CD4-positive, CD25-positive, alpha-beta regulatory T cell (primary cell): ENCODE measurements around the gene RARRES2. TPM values are rescaled to one million over a fixed set of nuclear protein-coding genes. Genes with fewer than 3 reads are reported as not detected.

ENCODE experiments used
- ATAC-seq, 2 donors: fragments of 150-1000 bp; cut with Tn5 transposase; one replicate each; pipeline ENCODE4 v1.10.0; 2021; ENCODE audit warnings: low read depth in 2 of 2, moderate number of reproducible peaks in 2 of 2, moderate library complexity in 1 of 2
- DNase-seq, 3 donors: peaks; one replicate each; pipeline versions ENCODE4 v3.0.0 to v3.0.0-alpha.2; 2012 to 2022; ENCODE audit warnings: mixed read lengths in 1 of 3
- H3K27ac ChIP-seq: one replicate; pipeline ENCODE4 v1.7.0; 2013; ENCODE audit warnings: mild to moderate bottlenecking, low read length; ENCODE audit not compliant: insufficient read depth, poor library complexity, severe bottlenecking
- H3K27me3 ChIP-seq: one replicate; pipeline ENCODE4 v1.7.0; 2013; ENCODE audit warnings: low read length; ENCODE audit not compliant: control insufficient read depth, insufficient read depth
- H3K36me3 ChIP-seq: one replicate; pipeline ENCODE4 v1.7.0; 2013; ENCODE audit warnings: mild to moderate bottlenecking, low read length, moderate library complexity; ENCODE audit not compliant: control insufficient read depth, insufficient read depth
- H3K4me1 ChIP-seq: 2 replicates; pipeline ENCODE4 v1.7.0; 2013; ENCODE audit warnings: mild to moderate bottlenecking, low read length; ENCODE audit not compliant: insufficient read depth, control insufficient read depth, poor library complexity, severe bottlenecking
- H3K4me3 ChIP-seq: one replicate; pipeline ENCODE4 v1.7.0; 2013; ENCODE audit warnings: low read depth, mild to moderate bottlenecking, low read length, moderate library complexity
- H3K9me3 ChIP-seq, 2 experiments: 1 replicate in 1 of 2; 2 replicates in 1 of 2; pipeline ENCODE4 v1.7.0; 2013; ENCODE audit warnings: low read length in 2 of 2, mild to moderate bottlenecking in 1 of 2, moderate library complexity in 1 of 2; ENCODE audit not compliant: control insufficient read depth in 2 of 2
- H3K27ac Mint-ChIP-seq, 3 donors: one replicate each; pipeline ENCODE4 v1.8.0; 2020 to 2022; ENCODE audit warnings: mild to moderate bottlenecking in 3 of 3, mixed read lengths in 3 of 3, moderate library complexity in 2 of 3
- H3K27me3 Mint-ChIP-seq: one replicate; pipeline ENCODE4 v1.8.0; 2022; ENCODE audit warnings: mild to moderate bottlenecking, mixed read lengths
- H3K36me3 Mint-ChIP-seq: one replicate; pipeline ENCODE4 v1.8.0; 2020; ENCODE audit warnings: mixed read lengths
- H3K4me1 Mint-ChIP-seq, 4 donors: one replicate each; pipeline ENCODE4 v1.8.0; 2020 to 2022; ENCODE audit warnings: mixed read lengths in 4 of 4, mild to moderate bottlenecking in 1 of 4
- H3K4me3 Mint-ChIP-seq, 4 donors: one replicate each; pipeline ENCODE4 v1.8.0; 2020 to 2022; ENCODE audit warnings: mild to moderate bottlenecking in 4 of 4, mixed read lengths in 4 of 4, moderate library complexity in 3 of 4
- H3K9me3 Mint-ChIP-seq, 7 donors: one replicate each; pipeline ENCODE4 v1.8.0; 2020 to 2022; ENCODE audit warnings: mixed read lengths in 7 of 7, mild to moderate bottlenecking in 3 of 7, moderate library complexity in 2 of 7
- polyA plus RNA-seq, 4 donors: library from polyadenylated mRNA; unstranded; fragments of 300-500 nt; fragmentation: Illumina TruSeq; gene quantifications; one replicate each; pipeline ENCODE4 v1.2.3, GENCODE V29; 2021
- total RNA-seq: library from RNA; stranded (reverse); gene quantifications from one replicate; pipeline ENCODE4 v1.2.3, GENCODE V29; 2022

Gene RARRES2
- total and polyA plus RNA-seq, 5 donors from 2014 or later: not detected

- H3K4me3 Mint-ChIP-seq: peak overlapping the region; percentile 19 to 86 (median 52)
Measured at GRCh38 chr7:150365673-150366398, 24.4 kb upstream of the RARRES2 start.

GRCh38 chr7:150365194-150365593 is 23.8 kb upstream of the RARRES2 start:
- no peaks in the 10 kb centered on the region for H3K36me3 ChIP-seq
- no peaks in the 10 kb centered on the region for H3K9me3 ChIP-seq
- H3K9me3 Mint-ChIP-seq: no peaks in the 10 kb centered on the region
- H3K27ac ChIP-seq: no peak overlapping the region
- H3K27me3 ChIP-seq: no peaks in the 10 kb centered on the region
- H3K27ac Mint-ChIP-seq: peak overlapping the region in 1 of 3 donors; percentile 63
- DNase-seq: no peak
- H3K4me3 ChIP-seq: no peak overlapping the region
- H3K36me3 Mint-ChIP-seq: no peaks in the 10 kb centered on the region
- H3K4me1 ChIP-seq: peaks cover 19% of the 10 kb centered on the region
- H3K4me3 Mint-ChIP-seq: peak overlapping the region in 1 of 4 donors; percentile 52
- H3K4me1 Mint-ChIP-seq: peaks cover 0 to 31% (median 17%) of the 10 kb centered on the region in 4 donors
- ATAC-seq: no peak
- H3K27me3 Mint-ChIP-seq: no peaks in the 10 kb centered on the region

More at GRCh38 chr7:150365673-150366398, 24.4 kb upstream of the RARRES2 start:
- Histone ChIP-seq H3K27me3 (no peaks in the 10 kb centered on the region), H3K27ac (no peak overlapping the region), H3K9me3 (no peaks in the 10 kb centered on the region), H3K4me3 (no peak overlapping the region), H3K4me1 (peaks cover 23% of the 10 kb centered on the region), H3K36me3 (no peaks in the 10 kb centered on the region)
- peaks cover 4% of the 10 kb centered on the region for H3K36me3 Mint-ChIP-seq
- no peak for ATAC-seq
- peak overlapping the region in 2 of 3 donors; percentile 21 to 58 for H3K27ac Mint-ChIP-seq
- DNase-seq: no peak
- no peaks in the 10 kb centered on the region for H3K27me3 Mint-ChIP-seq
- peaks cover 0 to 38% (median 20%) of the 10 kb centered on the region in 4 donors for H3K4me1 Mint-ChIP-seq
- H3K9me3 Mint-ChIP-seq: no peaks in the 10 kb centered on the region

- no peak overlapping the region for H3K4me3 ChIP-seq
- H3K9me3 ChIP-seq: no peaks in the 10 kb centered on the region
- DNase-seq (no peak), ATAC-seq (no peak)
- Mint-ChIP-seq H3K36me3 (no peaks in the 10 kb centered on the region), H3K27me3 (peaks cover 4% of the 10 kb centered on the region), H3K4me1 (peaks cover under 1 to 27% (median 15%) of the 10 kb centered on the region in 4 donors), H3K27ac (peak overlapping the region in 2 of 3 donors; percentile 60 to 71), H3K4me3 (peak overlapping the region in 1 of 4 donors; percentile 1), H3K9me3 (no peaks in the 10 kb centered on the region)
- H3K4me1 ChIP-seq: peaks cover 8% of the 10 kb centered on the region
- H3K27ac ChIP-seq: no peak overlapping the region
- H3K36me3 ChIP-seq: no peaks in the 10 kb centered on the region
- H3K27me3 ChIP-seq: no peaks in the 10 kb centered on the region
Measured at GRCh38 chr7:150363872-150364271, 22.4 kb upstream of the RARRES2 start.

- no peaks in the 10 kb centered on the region for H3K36me3 ChIP-seq
- no peak overlapping the region for H3K4me3 ChIP-seq
- H3K9me3 Mint-ChIP-seq: no peaks in the 10 kb centered on the region
- no peaks in the 10 kb centered on the region for H3K36me3 Mint-ChIP-seq
- H3K27ac ChIP-seq: no peak overlapping the region
- DNase-seq: no peak
- no peaks in the 10 kb centered on the region for H3K27me3 ChIP-seq
- H3K4me3 Mint-ChIP-seq: no peak overlapping the region
- H3K4me1 ChIP-seq: peaks cover 9% of the 10 kb centered on the region
- no peak for ATAC-seq
- no peaks in the 10 kb centered on the region for H3K9me3 ChIP-seq
- H3K4me1 Mint-ChIP-seq: peaks cover 5 to 32% (median 15%) of the 10 kb centered on the region in 4 donors
- H3K27me3 Mint-ChIP-seq: peaks cover 4% of the 10 kb centered on the region
- no peak overlapping the region for H3K27ac Mint-ChIP-seq
Measured at GRCh38 chr7:150363370-150363769, 21.9 kb upstream of the RARRES2 start.

- Histone ChIP-seq H3K4me1 (peaks cover 15% of the 10 kb centered on the region), H3K27ac (no peak overlapping the region), H3K36me3 (no peaks in the 10 kb centered on the region), H3K4me3 (no peak overlapping the region), H3K9me3 (no peaks in the 10 kb centered on the region), H3K27me3 (no peaks in the 10 kb centered on the region)
- peak overlapping the region in 1 of 4 donors; percentile 71 for H3K4me3 Mint-ChIP-seq
- DNase-seq: no peak
- ATAC-seq: no peak
- H3K4me1 Mint-ChIP-seq: peaks cover 10 to 38% (median 18%) of the 10 kb centered on the region in 4 donors
- H3K36me3 Mint-ChIP-seq: no peaks in the 10 kb centered on the region
- H3K27me3 Mint-ChIP-seq: peaks cover 4% of the 10 kb centered on the region
- no peaks in the 10 kb centered on the region for H3K9me3 Mint-ChIP-seq
- H3K27ac Mint-ChIP-seq: no peak overlapping the region
Measured at GRCh38 chr7:150361807-150362621, 20.6 kb upstream of the RARRES2 start.

GRCh38 chr7:150361402-150361801 is 20.0 kb upstream of the RARRES2 start:
- no peak overlapping the region for H3K27ac Mint-ChIP-seq
- Histone ChIP-seq H3K4me1 (peaks cover 20% of the 10 kb centered on the region), H3K36me3 (no peaks in the 10 kb centered on the region)

GRCh38 chr7:150360363-150361058 is 19.1 kb upstream of the RARRES2 start:
- peaks cover 4% of the 10 kb centered on the region for H3K27me3 Mint-ChIP-seq
- DNase-seq (no peak), ATAC-seq (no peak)
- H3K36me3 Mint-ChIP-seq: no peaks in the 10 kb centered on the region
- Histone ChIP-seq H3K27ac (no peak overlapping the region), H3K4me1 (peaks cover 22% of the 10 kb centered on the region), H3K27me3 (no peaks in the 10 kb centered on the region), H3K4me3 (no peak overlapping the region), H3K9me3 (no peaks in the 10 kb centered on the region), H3K36me3 (no peaks in the 10 kb centered on the region)
- H3K27ac Mint-ChIP-seq: peak overlapping the region in 2 of 3 donors; percentile 31 to 67
- H3K4me3 Mint-ChIP-seq: peak overlapping the region in 1 of 4 donors; percentile 21
- peaks cover 10 to 41% (median 20%) of the 10 kb centered on the region in 4 donors for H3K4me1 Mint-ChIP-seq
- no peaks in the 10 kb centered on the region for H3K9me3 Mint-ChIP-seq

More at GRCh38 chr7:150361402-150361801, 20.0 kb upstream of the RARRES2 start:
- H3K27me3 Mint-ChIP-seq: peaks cover 4% of the 10 kb centered on the region
- peaks cover 10 to 42% (median 20%) of the 10 kb centered on the region in 4 donors for H3K4me1 Mint-ChIP-seq
- Histone ChIP-seq H3K9me3 (no peaks in the 10 kb centered on the region), H3K4me3 (no peak overlapping the region), H3K27me3 (no peaks in the 10 kb centered on the region), H3K27ac (no peak overlapping the region)
- DNase-seq: no peak
- no peaks in the 10 kb centered on the region for H3K36me3 Mint-ChIP-seq
- no peaks in the 10 kb centered on the region for H3K9me3 Mint-ChIP-seq
- no peak for ATAC-seq
- no peak overlapping the region for H3K4me3 Mint-ChIP-seq
